HepG2 (cell line): Measurements from ENCODE around the gene MRPL14. TPM values are rescaled to one million over a fixed set of nuclear protein-coding genes. Genes with fewer than 3 reads are reported as not detected.

ENCODE experiments used
- ERF ChIP-seq: IDR thresholded peaks from 2 replicates; pipeline ENCODE4 v1.6.1; 2018; ENCODE audit warnings: missing biosample characterization, missing genetic modification reagents
- FOXO1 ChIP-seq: sonication (generic); formaldehyde crosslinking; IDR thresholded peaks from 2 replicates; pipeline ENCODE4 v1.4.0; 2020; ENCODE audit warnings: missing genetic modification reagents
- PCBP2 ChIP-seq: fragments of 200-400 bp; formaldehyde crosslinking; optimal IDR thresholded peaks from 2 replicates; pipeline ENCODE3; 2018; ENCODE audit warnings: low read length, low read depth; ENCODE audit not compliant: poor library complexity, severe bottlenecking
- RAD21 ChIP-seq: fragments of 450-650 bp; formaldehyde crosslinking; IDR thresholded peaks from 2 replicates; pipeline ENCODE4 v1.5.0; 2020; ENCODE audit warnings: mild to moderate bottlenecking
- SOX5 ChIP-seq: IDR thresholded peaks from 2 replicates; pipeline ENCODE4 v1.6.1; 2016; ENCODE audit warnings: borderline replicate concordance
- TOPORS ChIP-seq: sonication (generic); formaldehyde crosslinking; IDR thresholded peaks from 2 replicates; pipeline ENCODE4 v1.8.0; 2023; ENCODE audit warnings: mild to moderate bottlenecking, missing genetic modification reagents
- ZBTB20 ChIP-seq: sonication (generic); formaldehyde crosslinking; IDR thresholded peaks from 2 replicates; pipeline ENCODE4 v1.8.1; 2023; ENCODE audit warnings: missing genetic modification reagents, low read depth, mild to moderate bottlenecking, borderline replicate concordance
- ZBTB7B ChIP-seq: sonication (generic); formaldehyde crosslinking; IDR thresholded peaks from 2 replicates; pipeline ENCODE4 v1.4.0; 2020; ENCODE audit warnings: missing genetic modification reagents
- ZFP1 ChIP-seq: IDR thresholded peaks from 2 replicates; pipeline ENCODE4 v1.6.1; 2016
- ZNF205 ChIP-seq: IDR thresholded peaks from 2 replicates; pipeline ENCODE4 v1.6.1; 2018; ENCODE audit warnings: missing biosample characterization, missing genetic modification reagents
- ZNF614 ChIP-seq: IDR thresholded peaks from 2 replicates; pipeline ENCODE4 v1.6.1; 2018; ENCODE audit warnings: missing biosample characterization, missing genetic modification reagents, inconsistent platforms, borderline replicate concordance
- ZNF629 ChIP-seq: sonication (generic); formaldehyde crosslinking; conservative IDR thresholded peaks from 2 replicates; pipeline ENCODE4 v1.5.0; 2020; ENCODE audit warnings: missing genetic modification reagents
- polyA plus RNA-seq, 8 experiments: library from polyadenylated mRNA; depleted of rRNA in 3 of 8; stranded (reverse) in 7 of 8; unstranded in 1 of 8; fragments of >200 nt; fragmentation: Illumina TruSeq in 4 of 8; extraction: Trizol in 4 of 8; gene quantifications; 2 replicates each; pipeline versions ENCODE4 v1.2.1 to v1.2.3, GENCODE V29; 2011 to 2016; ENCODE audit warnings: low read depth in 4 of 8, missing spikeins in 1 of 8, mixed read lengths in 1 of 8; ENCODE audit not compliant: insufficient read depth in 1 of 8
- total RNA-seq, 5 experiments: library from RNA; depleted of rRNA; stranded (reverse); fragments of >200 nt; fragmentation: Illumina TruSeq; extraction: Trizol; gene quantifications; 2 replicates each; pipeline ENCODE4 v1.2.3, GENCODE V29; 2016; ENCODE audit warnings: low read depth in 1 of 5
- TF ChIP-seq, protein P1 (sequence below): sonication (generic); formaldehyde crosslinking; IDR thresholded peaks from 2 replicates; pipeline ENCODE4 v1.4.0; 2020; ENCODE audit warnings: missing genetic modification reagents
- TF ChIP-seq, protein P2 (sequence below): sonication (generic); formaldehyde crosslinking; IDR thresholded peaks from 2 replicates; pipeline ENCODE4 v1.4.0; 2020; ENCODE audit warnings: low read depth, mild to moderate bottlenecking, missing genetic modification reagents
- TF ChIP-seq, protein P3 (sequence below): sonication (generic); formaldehyde crosslinking; IDR thresholded peaks from 2 replicates; pipeline ENCODE4 v1.9.0; 2021; ENCODE audit warnings: missing genetic modification reagents, borderline replicate concordance
- TF ChIP-seq, protein P4 (sequence below): sonication (generic); formaldehyde crosslinking; IDR thresholded peaks from 2 replicates; pipeline ENCODE4 v1.4.0; 2020; ENCODE audit warnings: mild to moderate bottlenecking, missing genetic modification reagents

MRPL14 gene
- total and polyA plus RNA-seq, 2 of the 13 experiments (the other 11 are each of a cell fraction or from before 2014, with no cell fraction given): 157 to 178 TPM

DNA sequence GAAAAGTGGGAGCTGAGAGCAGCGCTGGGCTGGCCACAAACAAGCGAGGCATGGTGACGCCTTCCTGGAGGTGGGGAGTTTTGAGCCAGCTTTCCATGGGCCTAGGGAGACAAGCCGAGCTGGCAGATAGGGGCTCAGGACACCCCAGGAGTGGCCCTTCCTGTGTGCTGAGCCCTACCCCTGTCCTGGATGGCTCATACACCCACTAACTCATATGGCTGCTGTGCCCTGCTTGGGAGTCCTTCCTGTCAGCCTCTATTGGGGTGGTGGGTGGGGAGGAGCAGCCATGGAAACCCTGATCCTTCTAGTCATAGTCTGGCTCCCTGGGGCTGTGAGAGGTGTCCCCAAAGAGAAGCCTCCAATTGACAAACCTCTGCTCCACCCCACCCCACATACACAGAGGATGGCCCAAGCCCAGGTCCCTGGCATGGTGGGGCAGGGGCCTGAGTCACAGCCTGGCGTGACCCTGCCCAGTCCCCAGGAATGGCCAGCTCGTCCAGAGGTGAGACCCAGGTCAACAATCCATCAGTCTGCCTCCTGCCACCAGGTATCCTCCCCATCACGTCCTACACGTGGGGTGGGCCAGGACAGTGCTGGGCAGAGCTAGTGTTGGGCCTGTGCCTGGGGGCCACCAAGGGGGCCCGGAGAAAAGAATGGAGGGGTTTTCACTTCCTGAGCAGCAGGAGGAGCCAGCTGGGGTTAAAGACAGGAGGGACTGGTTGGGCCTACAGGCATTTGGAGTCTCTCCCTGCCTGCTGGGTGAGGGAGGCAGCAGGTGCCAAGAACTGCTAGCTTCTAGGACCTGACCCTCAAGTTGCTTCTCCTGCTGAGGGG, 52.2 kb downstream of the MRPL14 start (continued):
- TF ChIP-seq, protein P1, sequence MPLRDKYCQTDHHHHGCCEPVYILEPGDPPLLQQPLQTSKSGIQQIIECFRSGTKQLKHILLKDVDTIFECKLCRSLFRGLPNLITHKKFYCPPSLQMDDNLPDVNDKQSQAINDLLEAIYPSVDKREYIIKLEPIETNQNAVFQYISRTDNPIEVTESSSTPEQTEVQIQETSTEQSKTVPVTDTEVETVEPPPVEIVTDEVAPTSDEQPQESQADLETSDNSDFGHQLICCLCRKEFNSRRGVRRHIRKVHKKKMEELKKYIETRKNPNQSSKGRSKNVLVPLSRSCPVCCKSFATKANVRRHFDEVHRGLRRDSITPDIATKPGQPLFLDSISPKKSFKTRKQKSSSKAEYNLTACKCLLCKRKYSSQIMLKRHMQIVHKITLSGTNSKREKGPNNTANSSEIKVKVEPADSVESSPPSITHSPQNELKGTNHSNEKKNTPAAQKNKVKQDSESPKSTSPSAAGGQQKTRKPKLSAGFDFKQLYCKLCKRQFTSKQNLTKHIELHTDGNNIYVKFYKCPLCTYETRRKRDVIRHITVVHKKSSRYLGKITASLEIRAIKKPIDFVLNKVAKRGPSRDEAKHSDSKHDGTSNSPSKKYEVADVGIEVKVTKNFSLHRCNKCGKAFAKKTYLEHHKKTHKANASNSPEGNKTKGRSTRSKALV (CRISPR knock-in tag): 0 out of 2 replicates have a peak, but pooled peaks have one; percentile 61
- TF ChIP-seq, protein P2, sequence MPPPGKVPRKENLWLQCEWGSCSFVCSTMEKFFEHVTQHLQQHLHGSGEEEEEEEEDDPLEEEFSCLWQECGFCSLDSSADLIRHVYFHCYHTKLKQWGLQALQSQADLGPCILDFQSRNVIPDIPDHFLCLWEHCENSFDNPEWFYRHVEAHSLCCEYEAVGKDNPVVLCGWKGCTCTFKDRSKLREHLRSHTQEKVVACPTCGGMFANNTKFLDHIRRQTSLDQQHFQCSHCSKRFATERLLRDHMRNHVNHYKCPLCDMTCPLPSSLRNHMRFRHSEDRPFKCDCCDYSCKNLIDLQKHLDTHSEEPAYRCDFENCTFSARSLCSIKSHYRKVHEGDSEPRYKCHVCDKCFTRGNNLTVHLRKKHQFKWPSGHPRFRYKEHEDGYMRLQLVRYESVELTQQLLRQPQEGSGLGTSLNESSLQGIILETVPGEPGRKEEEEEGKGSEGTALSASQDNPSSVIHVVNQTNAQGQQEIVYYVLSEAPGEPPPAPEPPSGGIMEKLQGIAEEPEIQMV (CRISPR knock-in tag): no peak; the same call in 1 of the 2 replicates
- TF ChIP-seq ZFP1 (CRISPR knock-in tag) (no peak), RAD21 (CRISPR knock-in tag) (no peak), ZBTB20 (peak; percentile 55; the same call in 1 of the 2 replicates), PCBP2 (no peak), FOXO1 (peak; percentile 89; the same call in 1 of the 2 replicates), SOX5 (peak; percentile 91), ZNF614 (CRISPR knock-in tag) (no peak), ZBTB7B (CRISPR knock-in tag) (peak; percentile 82), ZNF205 (CRISPR knock-in tag) (peak; percentile 62; the same call in 1 of the 2 replicates), ERF (peak; percentile 85), ZNF629 (CRISPR knock-in tag) (no peak; the same call in 1 of the 2 replicates), TOPORS (CRISPR knock-in tag) (peak; percentile 78; the same call in 1 of the 2 replicates)
- TF ChIP-seq, protein P3, sequence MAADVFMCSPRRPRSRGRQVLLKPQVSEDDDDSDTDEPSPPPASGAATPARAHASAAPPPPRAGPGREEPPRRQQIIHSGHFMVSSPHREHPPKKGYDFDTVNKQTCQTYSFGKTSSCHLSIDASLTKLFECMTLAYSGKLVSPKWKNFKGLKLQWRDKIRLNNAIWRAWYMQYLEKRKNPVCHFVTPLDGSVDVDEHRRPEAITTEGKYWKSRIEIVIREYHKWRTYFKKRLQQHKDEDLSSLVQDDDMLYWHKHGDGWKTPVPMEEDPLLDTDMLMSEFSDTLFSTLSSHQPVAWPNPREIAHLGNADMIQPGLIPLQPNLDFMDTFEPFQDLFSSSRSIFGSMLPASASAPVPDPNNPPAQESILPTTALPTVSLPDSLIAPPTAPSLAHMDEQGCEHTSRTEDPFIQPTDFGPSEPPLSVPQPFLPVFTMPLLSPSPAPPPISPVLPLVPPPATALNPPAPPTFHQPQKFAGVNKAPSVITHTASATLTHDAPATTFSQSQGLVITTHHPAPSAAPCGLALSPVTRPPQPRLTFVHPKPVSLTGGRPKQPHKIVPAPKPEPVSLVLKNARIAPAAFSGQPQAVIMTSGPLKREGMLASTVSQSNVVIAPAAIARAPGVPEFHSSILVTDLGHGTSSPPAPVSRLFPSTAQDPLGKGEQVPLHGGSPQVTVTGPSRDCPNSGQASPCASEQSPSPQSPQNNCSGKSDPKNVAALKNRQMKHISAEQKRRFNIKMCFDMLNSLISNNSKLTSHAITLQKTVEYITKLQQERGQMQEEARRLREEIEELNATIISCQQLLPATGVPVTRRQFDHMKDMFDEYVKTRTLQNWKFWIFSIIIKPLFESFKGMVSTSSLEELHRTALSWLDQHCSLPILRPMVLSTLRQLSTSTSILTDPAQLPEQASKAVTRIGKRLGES (CRISPR knock-in tag): no peak
- TF ChIP-seq, protein P4, sequence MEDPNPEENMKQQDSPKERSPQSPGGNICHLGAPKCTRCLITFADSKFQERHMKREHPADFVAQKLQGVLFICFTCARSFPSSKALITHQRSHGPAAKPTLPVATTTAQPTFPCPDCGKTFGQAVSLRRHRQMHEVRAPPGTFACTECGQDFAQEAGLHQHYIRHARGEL (CRISPR knock-in tag): peak; percentile 59; the same call in 1 of the 2 replicates
